K562 (cell line): ENCODE measurements around the gene UBE3D. TPM values are rescaled to one million over a fixed set of nuclear protein-coding genes. Genes with fewer than 3 reads are reported as not detected.

Experiments
- ATAC-seq: fragments of 200-7000 bp; cut with Tn5 transposase; 3 replicates; pipeline ENCODE4 v1.9.1; 2020; ENCODE audit warnings: moderate library complexity
- BruUV-seq: library from RNA; stranded (reverse); fragments of 400-500 nt; replicated peaks from 2 replicates; lab custom pipeline; 2021; lab: Mats Ljungman, UMichigan
- CTCF ChIA-PET: fragments of 300-600 bp; formaldehyde crosslinking; extraction: SDS; loops from one replicate; lab custom pipeline; 2021; ENCODE audit warnings: low intra/inter-chr PET ratio; lab: Yijun Ruan, JAX
- POLR2A ChIA-PET: fragments of 300-600, 350-650 bp; sonication (Branson Sonifier 250); formaldehyde crosslinking; extraction: SDS; loops from one replicate; lab custom pipeline; 2021; ENCODE audit warnings: antibody characterized with exemption, inconsistent platforms; lab: Yijun Ruan, JAX
- DNase-seq, 4 experiments: peaks; one replicate each; pipeline versions ENCODE4 v3.0.0 to v3.0.0-alpha.2; 2011 to 2018; ENCODE audit warnings: low spot score in 3 of 4, mixed read lengths in 3 of 4; ENCODE audit errors: extremely low read depth in 1 of 4
- FAIRE-seq: peaks from 2 replicates; lab custom pipeline; 2011; peaks lifted over from hg19 to GRCh38; lab: Jason Lieb, UNC
- H2AFZ ChIP-seq: 2 replicates; pipeline ENCODE4 v1.6.0; 2011; ENCODE audit warnings: low read depth, low read length, control low read depth, inconsistent platforms
- H3K27ac ChIP-seq: fragments of 200-600 bp; 3 replicates; pipeline ENCODE4 v1.8.0; 2011; ENCODE audit warnings: low read depth, mild to moderate bottlenecking, control low read depth, inconsistent platforms, low read length, moderate library complexity, mixed read lengths; ENCODE audit errors: extremely low read depth
- H3K27me3 ChIP-seq, 2 experiments: fragments of 300-600 bp in 1 of 2; 2 replicates in 1 of 2; 3 replicates in 1 of 2; pipeline versions ENCODE4 v1.6.0 to v1.8.0; 2011; ENCODE audit warnings: inconsistent platforms in 2 of 2, low read length in 2 of 2, mild to moderate bottlenecking in 1 of 2, mixed read lengths in 1 of 2, moderate library complexity in 1 of 2; ENCODE audit not compliant: control insufficient read depth in 2 of 2, insufficient read depth in 2 of 2
- H3K36me3 ChIP-seq: fragments of 300-600 bp; 3 replicates; pipeline ENCODE4 v1.8.0; 2011; ENCODE audit warnings: mild to moderate bottlenecking, low read length, inconsistent platforms; ENCODE audit not compliant: control insufficient read depth, insufficient read depth
- H3K4me1 ChIP-seq, 2 experiments: fragments of 200-600 bp in 1 of 2; replicated peaks in 1 of 2; 2 replicates in 1 of 2; 3 replicates in 1 of 2; pipeline versions ENCODE4 v1.5.1 to v1.8.0; 2011; ENCODE audit warnings: inconsistent platforms in 2 of 2, low read length in 2 of 2, mild to moderate bottlenecking in 1 of 2, mixed read lengths in 1 of 2, moderate library complexity in 1 of 2; ENCODE audit not compliant: control insufficient read depth in 2 of 2, insufficient read depth in 2 of 2
- H3K4me2 ChIP-seq: 2 replicates; pipeline ENCODE4 v1.6.1; 2011; ENCODE audit warnings: low read length, control low read depth, inconsistent platforms, mixed read lengths; ENCODE audit not compliant: insufficient read depth
- H3K4me3 ChIP-seq: fragments of 200-600 bp; sonication (generic), shearing (Covaris generic); 2 replicates; pipeline ENCODE4 v1.5.1; 2016; ENCODE audit warnings: control low read depth, inconsistent platforms
- H3K79me2 ChIP-seq: fragments of 200-600 bp; 3 replicates; pipeline ENCODE4 v1.8.0; 2011; ENCODE audit warnings: low read length, inconsistent platforms; ENCODE audit not compliant: control insufficient read depth, insufficient read depth
- H3K9ac ChIP-seq, 2 experiments: 2 replicates each; pipeline versions ENCODE4 v1.6.0 to v1.6.1; 2011; ENCODE audit warnings: low read depth in 2 of 2, low read length in 2 of 2, control low read depth in 1 of 2, inconsistent platforms in 1 of 2, mild to moderate bottlenecking in 1 of 2, mixed read lengths in 1 of 2; ENCODE audit not compliant: insufficient read depth in 1 of 2
- H3K9me1 ChIP-seq: one replicate; pipeline ENCODE4 v1.6.0; 2011; ENCODE audit warnings: inconsistent platforms, mild to moderate bottlenecking, low read length, moderate library complexity; ENCODE audit not compliant: control insufficient read depth, insufficient read depth
- H3K9me3 ChIP-seq: replicated peaks from 2 replicates; pipeline ENCODE4 v1.5.1; 2011; ENCODE audit warnings: low read depth, low read length, inconsistent platforms; ENCODE audit not compliant: control insufficient read depth, insufficient read depth
- H4K20me1 ChIP-seq: replicated peaks from 2 replicates; pipeline ENCODE4 v1.6.1; 2011; ENCODE audit warnings: low read length, inconsistent platforms, mixed read lengths; ENCODE audit not compliant: control insufficient read depth, insufficient read depth
- CBX3 ChIP-seq, 2 experiments: IDR thresholded peaks; 1 replicate in 1 of 2; 2 replicates in 1 of 2; pipeline ENCODE4 v1.6.1; 2012; ENCODE audit warnings: inconsistent platforms in 2 of 2, low read length in 2 of 2, borderline replicate concordance in 1 of 2, control low read depth in 1 of 2
- CXXC5 ChIP-seq: fragments of 250-450 bp; sonication (Bioruptor Pico); IDR thresholded peaks from 2 replicates; pipeline ENCODE4 v1.8.0; 2022; ENCODE audit warnings: inconsistent platforms, mild to moderate bottlenecking, moderate library complexity
- DPF2 ChIP-seq: fragments of 450-650 bp; IDR thresholded peaks from 2 replicates; pipeline ENCODE4 v1.6.1; 2016
- EP400 ChIP-seq: fragments of 450-650 bp; IDR thresholded peaks from 2 replicates; pipeline ENCODE4 v1.6.1; 2017; ENCODE audit warnings: antibody characterized with exemption, mild to moderate bottlenecking, moderate library complexity
- GTF2E2 ChIP-seq: fragments of 200-800 bp; sonication (Bioruptor generic); IDR thresholded peaks from 2 replicates; pipeline ENCODE4 v1.6.1; 2016; ENCODE audit warnings: missing genetic modification characterization, missing compliant biosample characterization
- LCOR ChIP-seq: sonication (generic); formaldehyde crosslinking; IDR thresholded peaks from 2 replicates; pipeline ENCODE4 v1.8.0; 2022; ENCODE audit warnings: mild to moderate bottlenecking, missing genetic modification reagents
- MTA2 ChIP-seq: fragments of 450-650 bp; IDR thresholded peaks from 2 replicates; pipeline ENCODE4 v1.6.1; 2016; ENCODE audit warnings: low read depth
- NCOR1 ChIP-seq: fragments of 450-650 bp; IDR thresholded peaks from 2 replicates; pipeline ENCODE4 v1.6.1; 2016; ENCODE audit warnings: mild to moderate bottlenecking, moderate library complexity
- PHF21A ChIP-seq: fragments of 450-650 bp; IDR thresholded peaks from 2 replicates; pipeline ENCODE4 v1.6.1; 2017; ENCODE audit warnings: low read depth, borderline replicate concordance
- POLR2AphosphoS2 ChIP-seq: IDR thresholded peaks from 2 replicates; pipeline ENCODE4 v1.6.1; 2012; ENCODE audit warnings: low read length, improper control_type of control experiment
- PPARD ChIP-seq: fragments of 250-450 bp; sonication (Bioruptor Pico); IDR thresholded peaks from 2 replicates; pipeline ENCODE4 v1.8.0; 2022; ENCODE audit warnings: inconsistent platforms, mild to moderate bottlenecking, moderate library complexity
- SREBF2 ChIP-seq: sonication (generic); formaldehyde crosslinking; IDR thresholded peaks from 2 replicates; pipeline ENCODE4 v1.4.0; 2020; ENCODE audit warnings: mild to moderate bottlenecking, missing genetic modification reagents
- SRSF7 ChIP-seq: fragments of 200-400 bp; formaldehyde crosslinking; optimal IDR thresholded peaks from 2 replicates; pipeline ENCODE3; 2017; ENCODE audit warnings: mild to moderate bottlenecking, low read depth, low read length
- ZNF586 ChIP-seq: fragments of 450-650 bp; formaldehyde crosslinking; conservative IDR thresholded peaks from 2 replicates; pipeline ENCODE4 v1.4.0; 2020; ENCODE audit warnings: mild to moderate bottlenecking, moderate library complexity
- WGBS: fragments of 100-300 bp; shearing (Covaris generic); methylation state at CpG from one replicate; pipeline ENCODE4 v1.1.6; 2016; ENCODE audit warnings: low coverage, mixed read lengths; ENCODE audit not compliant: insufficient coverage; ENCODE audit errors: missing lambda C conversion rate; 5-methylcytosine and 5-hydroxymethylcytosine counted together
- in situ Hi-C: fragments of 300-500 bp; cut with MboI; formaldehyde crosslinking; loops from 4 replicates; pipeline ENCODE4 v1.15.0; 2018; ENCODE audit warnings: inconsistent platforms, mixed read lengths
- intact Hi-C: fragments of 100-400 bp; cut with micrococcal nuclease; formaldehyde crosslinking; loops from 2 replicates; pipeline ENCODE4 v1.14.2; 2022
- polyA plus RNA-seq, 8 experiments: library from polyadenylated mRNA; depleted of rRNA in 4 of 8; stranded (reverse) in 5 of 8; unstranded in 3 of 8; fragments of >200 nt; fragmentation: Nextera tagmentation in 2 of 8; fragmentation: Illumina TruSeq in 1 of 8; extraction: Ambion mirVana in 2 of 8; extraction: Trizol in 1 of 8; gene quantifications; 2 replicates each; pipeline versions ENCODE4 v1.2.1 to v1.2.3, GENCODE V29; 2011 to 2014; ENCODE audit warnings: inconsistent platforms in 1 of 8, missing spikeins in 1 of 8
- total RNA-seq, 7 experiments: library from RNA; depleted of rRNA in 6 of 7; stranded (reverse); fragments of >200 nt in 6 of 7; fragmentation: Illumina TruSeq in 2 of 7; extraction: Trizol in 2 of 7; gene quantifications; 2 replicates each; pipeline versions ENCODE4 v1.2.1 to v1.2.3, GENCODE V29; 2011 to 2021; ENCODE audit warnings: low replicate concordance in 1 of 7
- TF ChIP-seq, protein P1 (sequence below), 3 experiments: IDR thresholded peaks in 2 of 3; conservative IDR thresholded peaks in 1 of 3; 2 replicates each; pipeline ENCODE4 v1.5.1; 2011 to 2012; ENCODE audit warnings: low read length in 3 of 3, mild to moderate bottlenecking in 3 of 3, control low read depth in 2 of 3, improper control_type of control experiment in 1 of 3, inconsistent platforms in 1 of 3, low read depth in 1 of 3, mixed read lengths in 1 of 3, moderate library complexity in 1 of 3; ENCODE audit not compliant: insufficient read depth in 2 of 3
- TF ChIP-seq, protein P2 (sequence below): fragments of 450-650 bp; formaldehyde crosslinking; IDR thresholded peaks from 2 replicates; pipeline ENCODE4 v1.4.0; 2022; ENCODE audit warnings: missing genetic modification characterization
- TF ChIP-seq, protein P3 (sequence below): sonication (generic); formaldehyde crosslinking; IDR thresholded peaks from 2 replicates; pipeline ENCODE4 v1.8.0; 2022; ENCODE audit warnings: mild to moderate bottlenecking, missing genetic modification reagents
- TF ChIP-seq, protein P4 (sequence below): fragments of 450-650 bp; IDR thresholded peaks from 2 replicates; pipeline ENCODE4 v1.6.1; 2016; ENCODE audit warnings: borderline replicate concordance

Gene UBE3D
- total and polyA plus RNA-seq, 9 of the 15 experiments (the other 6 are each of a cell fraction or from before 2014, with no cell fraction given): 9.4 to 17.6 (median 11.9) TPM

DNA sequence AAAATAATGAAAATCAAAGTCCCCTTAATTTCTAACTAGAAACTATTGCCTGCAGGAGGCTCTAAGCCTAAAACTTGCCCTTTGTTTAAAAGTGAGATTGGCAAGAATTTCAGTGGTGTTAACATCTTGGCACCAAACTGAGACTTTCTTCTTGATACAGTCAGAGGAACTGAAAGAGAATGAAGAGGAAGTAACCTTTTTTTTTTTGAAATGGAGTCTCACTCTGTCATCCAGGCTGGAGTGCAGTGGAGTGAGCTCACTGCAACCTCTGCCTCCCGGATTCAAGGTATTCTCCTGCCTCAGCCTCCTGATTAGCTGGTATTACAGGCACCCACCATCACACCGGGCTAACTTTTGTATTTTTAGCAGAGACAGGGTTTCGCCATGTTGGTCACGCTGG lies 5.4 kb upstream of the UBE3D start:
- 71% methylated on average over 3 of the region's 4 CpGs for WGBS
- ATAC-seq (no peak), DNase-seq (no peak), FAIRE-seq (no peak)
- BruUV-seq: no TSS peak
- Histone ChIP-seq H3K4me2 (no peak overlapping the region), H3K36me3 (no peaks in the 10 kb centered on the region), H3K27ac (no peak overlapping the region), H3K9me3 (no peaks in the 10 kb centered on the region), H2AFZ (no peak overlapping the region), H4K20me1 (no peaks in the 10 kb centered on the region), H3K4me3 (no peak overlapping the region), H3K9ac (no peak overlapping the region), H3K79me2 (peaks cover 5% of the 10 kb centered on the region; the same call in 1 of the 3 replicates), H3K9me1 (no peaks in the 10 kb centered on the region), H3K27me3 (no peaks in the 10 kb centered on the region), H3K4me1 (peaks cover 11 to 12% of the 10 kb centered on the region in 2 experiments; a peak in 2 of 5 replicates)
- intact Hi-C loops (no loop called here), in situ Hi-C loops (loop anchor here (25.0 kb wide), 1 partner anchor 484 kb away; no protein-coding TSS in a partner anchor)
- POLR2A ChIA-PET: no interaction called here
- TF ChIP-seq EP400 (no peak), LCOR (CRISPR knock-in tag) (no peak), CBX3 (IDR thresholded peaks at IDR 0.05; ENCODE audit: borderline replicate concordance in 1 of 2, low read length in 2 of 2) (no peak), PHF21A (no peak), CXXC5 (CRISPR knock-in tag) (no peak), ZNF586 (CRISPR knock-in tag) (no peak), MTA2 (no peak), POLR2AphosphoS2 (no peak), PPARD (CRISPR knock-in tag) (no peak), GTF2E2 (no peak), SREBF2 (no peak), NCOR1 (no peak), DPF2 (no peak), SRSF7 (no peak)
- TF ChIP-seq, protein P1, sequence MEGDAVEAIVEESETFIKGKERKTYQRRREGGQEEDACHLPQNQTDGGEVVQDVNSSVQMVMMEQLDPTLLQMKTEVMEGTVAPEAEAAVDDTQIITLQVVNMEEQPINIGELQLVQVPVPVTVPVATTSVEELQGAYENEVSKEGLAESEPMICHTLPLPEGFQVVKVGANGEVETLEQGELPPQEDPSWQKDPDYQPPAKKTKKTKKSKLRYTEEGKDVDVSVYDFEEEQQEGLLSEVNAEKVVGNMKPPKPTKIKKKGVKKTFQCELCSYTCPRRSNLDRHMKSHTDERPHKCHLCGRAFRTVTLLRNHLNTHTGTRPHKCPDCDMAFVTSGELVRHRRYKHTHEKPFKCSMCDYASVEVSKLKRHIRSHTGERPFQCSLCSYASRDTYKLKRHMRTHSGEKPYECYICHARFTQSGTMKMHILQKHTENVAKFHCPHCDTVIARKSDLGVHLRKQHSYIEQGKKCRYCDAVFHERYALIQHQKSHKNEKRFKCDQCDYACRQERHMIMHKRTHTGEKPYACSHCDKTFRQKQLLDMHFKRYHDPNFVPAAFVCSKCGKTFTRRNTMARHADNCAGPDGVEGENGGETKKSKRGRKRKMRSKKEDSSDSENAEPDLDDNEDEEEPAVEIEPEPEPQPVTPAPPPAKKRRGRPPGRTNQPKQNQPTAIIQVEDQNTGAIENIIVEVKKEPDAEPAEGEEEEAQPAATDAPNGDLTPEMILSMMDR (IDR thresholded peaks at IDR 0.05 in 2 of 3, conservative IDR thresholded peaks at IDR 0.05 in 1 of 3; ENCODE audit: insufficient read depth in 2 of 3, low read depth in 1 of 3, low read length in 3 of 3): no peak
- TF ChIP-seq, protein P2, sequence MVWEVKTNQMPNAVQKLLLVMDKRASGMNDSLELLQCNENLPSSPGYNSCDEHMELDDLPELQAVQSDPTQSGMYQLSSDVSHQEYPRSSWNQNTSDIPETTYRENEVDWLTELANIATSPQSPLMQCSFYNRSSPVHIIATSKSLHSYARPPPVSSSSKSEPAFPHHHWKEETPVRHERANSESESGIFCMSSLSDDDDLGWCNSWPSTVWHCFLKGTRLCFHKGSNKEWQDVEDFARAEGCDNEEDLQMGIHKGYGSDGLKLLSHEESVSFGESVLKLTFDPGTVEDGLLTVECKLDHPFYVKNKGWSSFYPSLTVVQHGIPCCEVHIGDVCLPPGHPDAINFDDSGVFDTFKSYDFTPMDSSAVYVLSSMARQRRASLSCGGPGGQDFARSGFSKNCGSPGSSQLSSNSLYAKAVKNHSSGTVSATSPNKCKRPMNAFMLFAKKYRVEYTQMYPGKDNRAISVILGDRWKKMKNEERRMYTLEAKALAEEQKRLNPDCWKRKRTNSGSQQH (CRISPR knock-in tag): no peak
- TF ChIP-seq, protein P3, sequence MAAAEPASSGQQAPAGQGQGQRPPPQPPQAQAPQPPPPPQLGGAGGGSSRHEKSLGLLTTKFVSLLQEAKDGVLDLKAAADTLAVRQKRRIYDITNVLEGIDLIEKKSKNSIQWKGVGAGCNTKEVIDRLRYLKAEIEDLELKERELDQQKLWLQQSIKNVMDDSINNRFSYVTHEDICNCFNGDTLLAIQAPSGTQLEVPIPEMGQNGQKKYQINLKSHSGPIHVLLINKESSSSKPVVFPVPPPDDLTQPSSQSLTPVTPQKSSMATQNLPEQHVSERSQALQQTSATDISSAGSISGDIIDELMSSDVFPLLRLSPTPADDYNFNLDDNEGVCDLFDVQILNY (CRISPR knock-in tag): no peak
- TF ChIP-seq, protein P4, sequence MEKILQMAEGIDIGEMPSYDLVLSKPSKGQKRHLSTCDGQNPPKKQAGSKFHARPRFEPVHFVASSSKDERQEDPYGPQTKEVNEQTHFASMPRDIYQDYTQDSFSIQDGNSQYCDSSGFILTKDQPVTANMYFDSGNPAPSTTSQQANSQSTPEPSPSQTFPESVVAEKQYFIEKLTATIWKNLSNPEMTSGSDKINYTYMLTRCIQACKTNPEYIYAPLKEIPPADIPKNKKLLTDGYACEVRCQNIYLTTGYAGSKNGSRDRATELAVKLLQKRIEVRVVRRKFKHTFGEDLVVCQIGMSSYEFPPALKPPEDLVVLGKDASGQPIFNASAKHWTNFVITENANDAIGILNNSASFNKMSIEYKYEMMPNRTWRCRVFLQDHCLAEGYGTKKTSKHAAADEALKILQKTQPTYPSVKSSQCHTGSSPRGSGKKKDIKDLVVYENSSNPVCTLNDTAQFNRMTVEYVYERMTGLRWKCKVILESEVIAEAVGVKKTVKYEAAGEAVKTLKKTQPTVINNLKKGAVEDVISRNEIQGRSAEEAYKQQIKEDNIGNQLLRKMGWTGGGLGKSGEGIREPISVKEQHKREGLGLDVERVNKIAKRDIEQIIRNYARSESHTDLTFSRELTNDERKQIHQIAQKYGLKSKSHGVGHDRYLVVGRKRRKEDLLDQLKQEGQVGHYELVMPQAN: no peak
- CTCF ChIA-PET: no interaction called here
